Liver (tissue), 3 donors: Measurements from ENCODE around the gene NLRP2B.

Source experiments
- CTCF ChIP-seq: fragments of 150-350 bp; IDR thresholded peaks from 2 replicates; pipeline ENCODE4 v1.5.1; 2017; ENCODE audit warnings: improper control_type of control experiment, low read depth, low read length; ENCODE audit not compliant: missing input control
- FOXA1 ChIP-seq: IDR thresholded peaks from 2 replicates; pipeline ENCODE4 v1.6.1; 2016; ENCODE audit warnings: antibody characterized with exemption
- NR2F2 ChIP-seq: IDR thresholded peaks from 2 replicates; pipeline ENCODE4 v1.6.1; 2016; ENCODE audit warnings: antibody characterized with exemption
- RAD21 ChIP-seq, 2 donors: IDR thresholded peaks; 2 replicates each; pipeline ENCODE4 v1.6.1; 2016; ENCODE audit warnings: antibody characterized with exemption in 2 of 2, mild to moderate bottlenecking in 2 of 2
- TAF1 ChIP-seq: conservative IDR thresholded peaks from 2 replicates; pipeline ENCODE4 v1.6.1; 2016; ENCODE audit warnings: antibody characterized with exemption, mild to moderate bottlenecking
- TF ChIP-seq, protein P1 (sequence below): IDR thresholded peaks from 2 replicates; pipeline ENCODE4 v1.6.1; 2016; ENCODE audit warnings: antibody characterized with exemption
- TF ChIP-seq, protein P2 (sequence below): IDR thresholded peaks from 2 replicates; pipeline ENCODE4 v1.6.1; 2016; ENCODE audit warnings: antibody characterized with exemption
- TF ChIP-seq, protein P3 (sequence below): IDR thresholded peaks from 2 replicates; pipeline ENCODE4 v1.6.1; 2016; ENCODE audit warnings: antibody characterized with exemption
- TF ChIP-seq, protein P4 (sequence below): IDR thresholded peaks from 2 replicates; pipeline ENCODE4 v1.6.1; 2016; ENCODE audit warnings: antibody characterized with exemption, mild to moderate bottlenecking
- donor health status: healthy.
- donor health status: healthy.

GRCh38 chrX:57647020-57647419, 33.0 kb downstream of the NLRP2B start:
- TF ChIP-seq CTCF (no peak), TAF1 (no peak), FOXA1 (no peak), NR2F2 (no peak), RAD21 (IDR thresholded peaks at IDR 0.05) (no peak)
- TF ChIP-seq, protein P1, sequence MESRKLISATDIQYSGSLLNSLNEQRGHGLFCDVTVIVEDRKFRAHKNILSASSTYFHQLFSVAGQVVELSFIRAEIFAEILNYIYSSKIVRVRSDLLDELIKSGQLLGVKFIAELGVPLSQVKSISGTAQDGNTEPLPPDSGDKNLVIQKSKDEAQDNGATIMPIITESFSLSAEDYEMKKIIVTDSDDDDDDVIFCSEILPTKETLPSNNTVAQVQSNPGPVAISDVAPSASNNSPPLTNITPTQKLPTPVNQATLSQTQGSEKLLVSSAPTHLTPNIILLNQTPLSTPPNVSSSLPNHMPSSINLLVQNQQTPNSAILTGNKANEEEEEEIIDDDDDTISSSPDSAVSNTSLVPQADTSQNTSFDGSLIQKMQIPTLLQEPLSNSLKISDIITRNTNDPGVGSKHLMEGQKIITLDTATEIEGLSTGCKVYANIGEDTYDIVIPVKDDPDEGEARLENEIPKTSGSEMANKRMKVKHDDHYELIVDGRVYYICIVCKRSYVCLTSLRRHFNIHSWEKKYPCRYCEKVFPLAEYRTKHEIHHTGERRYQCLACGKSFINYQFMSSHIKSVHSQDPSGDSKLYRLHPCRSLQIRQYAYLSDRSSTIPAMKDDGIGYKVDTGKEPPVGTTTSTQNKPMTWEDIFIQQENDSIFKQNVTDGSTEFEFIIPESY: no peak
- TF ChIP-seq, protein P2, sequence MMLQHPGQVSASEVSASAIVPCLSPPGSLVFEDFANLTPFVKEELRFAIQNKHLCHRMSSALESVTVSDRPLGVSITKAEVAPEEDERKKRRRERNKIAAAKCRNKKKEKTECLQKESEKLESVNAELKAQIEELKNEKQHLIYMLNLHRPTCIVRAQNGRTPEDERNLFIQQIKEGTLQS: no peak
- TF ChIP-seq, protein P3, sequence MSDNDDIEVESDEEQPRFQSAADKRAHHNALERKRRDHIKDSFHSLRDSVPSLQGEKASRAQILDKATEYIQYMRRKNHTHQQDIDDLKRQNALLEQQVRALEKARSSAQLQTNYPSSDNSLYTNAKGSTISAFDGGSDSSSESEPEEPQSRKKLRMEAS: no peak
- TF ChIP-seq, protein P4, sequence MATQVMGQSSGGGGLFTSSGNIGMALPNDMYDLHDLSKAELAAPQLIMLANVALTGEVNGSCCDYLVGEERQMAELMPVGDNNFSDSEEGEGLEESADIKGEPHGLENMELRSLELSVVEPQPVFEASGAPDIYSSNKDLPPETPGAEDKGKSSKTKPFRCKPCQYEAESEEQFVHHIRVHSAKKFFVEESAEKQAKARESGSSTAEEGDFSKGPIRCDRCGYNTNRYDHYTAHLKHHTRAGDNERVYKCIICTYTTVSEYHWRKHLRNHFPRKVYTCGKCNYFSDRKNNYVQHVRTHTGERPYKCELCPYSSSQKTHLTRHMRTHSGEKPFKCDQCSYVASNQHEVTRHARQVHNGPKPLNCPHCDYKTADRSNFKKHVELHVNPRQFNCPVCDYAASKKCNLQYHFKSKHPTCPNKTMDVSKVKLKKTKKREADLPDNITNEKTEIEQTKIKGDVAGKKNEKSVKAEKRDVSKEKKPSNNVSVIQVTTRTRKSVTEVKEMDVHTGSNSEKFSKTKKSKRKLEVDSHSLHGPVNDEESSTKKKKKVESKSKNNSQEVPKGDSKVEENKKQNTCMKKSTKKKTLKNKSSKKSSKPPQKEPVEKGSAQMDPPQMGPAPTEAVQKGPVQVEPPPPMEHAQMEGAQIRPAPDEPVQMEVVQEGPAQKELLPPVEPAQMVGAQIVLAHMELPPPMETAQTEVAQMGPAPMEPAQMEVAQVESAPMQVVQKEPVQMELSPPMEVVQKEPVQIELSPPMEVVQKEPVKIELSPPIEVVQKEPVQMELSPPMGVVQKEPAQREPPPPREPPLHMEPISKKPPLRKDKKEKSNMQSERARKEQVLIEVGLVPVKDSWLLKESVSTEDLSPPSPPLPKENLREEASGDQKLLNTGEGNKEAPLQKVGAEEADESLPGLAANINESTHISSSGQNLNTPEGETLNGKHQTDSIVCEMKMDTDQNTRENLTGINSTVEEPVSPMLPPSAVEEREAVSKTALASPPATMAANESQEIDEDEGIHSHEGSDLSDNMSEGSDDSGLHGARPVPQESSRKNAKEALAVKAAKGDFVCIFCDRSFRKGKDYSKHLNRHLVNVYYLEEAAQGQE: no peak
